GM18517 (cell line): ENCODE results near the gene RNF149.
"Not testable (repeated sequence)": the region's sequence is repeated elsewhere in the genome, so short reads cannot be mapped to it uniquely, and the experiment has no call there.

Experiments used
- ATAC-seq: cut with Tn5 transposase; IDR thresholded peaks from one replicate; pipeline ENCODE4 v1.9.1; 2021; ENCODE audit warnings: mild to moderate bottlenecking, moderate library complexity; ENCODE audit not compliant: unreplicated experiment

The RNF149 gene, protein sequence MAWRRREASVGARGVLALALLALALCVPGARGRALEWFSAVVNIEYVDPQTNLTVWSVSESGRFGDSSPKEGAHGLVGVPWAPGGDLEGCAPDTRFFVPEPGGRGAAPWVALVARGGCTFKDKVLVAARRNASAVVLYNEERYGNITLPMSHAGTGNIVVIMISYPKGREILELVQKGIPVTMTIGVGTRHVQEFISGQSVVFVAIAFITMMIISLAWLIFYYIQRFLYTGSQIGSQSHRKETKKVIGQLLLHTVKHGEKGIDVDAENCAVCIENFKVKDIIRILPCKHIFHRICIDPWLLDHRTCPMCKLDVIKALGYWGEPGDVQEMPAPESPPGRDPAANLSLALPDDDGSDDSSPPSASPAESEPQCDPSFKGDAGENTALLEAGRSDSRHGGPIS

DNA sequence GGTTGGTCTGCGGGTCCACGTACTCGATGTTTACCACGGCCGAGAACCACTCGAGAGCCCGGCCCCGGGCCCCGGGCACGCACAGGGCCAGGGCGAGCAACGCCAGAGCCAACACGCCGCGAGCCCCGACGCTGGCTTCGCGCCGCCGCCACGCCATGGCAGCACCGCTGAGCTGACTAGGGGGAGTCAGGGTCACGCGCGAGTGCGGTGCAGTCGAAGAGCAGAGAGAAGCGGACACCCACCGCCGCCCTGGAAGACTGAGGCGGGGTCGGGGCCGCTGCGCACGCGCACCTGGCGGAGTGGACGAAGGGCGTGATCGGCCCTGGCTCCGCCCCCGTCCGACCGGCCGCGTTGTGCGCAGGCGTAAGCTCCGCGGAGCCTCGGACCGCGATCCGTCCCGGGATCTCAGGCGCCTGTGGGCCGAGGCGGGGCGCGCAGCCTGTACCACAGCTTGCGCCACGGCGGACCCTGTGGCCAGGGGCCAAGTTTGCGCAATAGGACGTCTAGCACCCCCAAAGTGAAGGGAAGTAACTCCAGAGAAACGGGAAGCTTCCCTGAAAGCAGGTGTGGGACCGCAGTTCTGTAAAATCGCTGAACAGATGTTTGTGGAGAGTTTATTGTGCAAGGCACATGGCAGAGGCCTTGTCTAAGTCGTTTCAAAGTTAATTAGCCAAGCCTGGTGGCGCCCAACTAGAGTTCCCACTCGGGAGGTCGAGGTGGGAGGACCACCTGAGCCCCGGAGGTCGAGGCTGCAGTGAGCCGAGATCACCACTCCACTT lies at the start of gene RNF149:
RNF149 (minus strand) TSS at position 270 of the 779 bp plus-strand sequence; CDS start at position 157, 113 bp downstream.
- peak; percentile 49 for ATAC-seq

DNA sequence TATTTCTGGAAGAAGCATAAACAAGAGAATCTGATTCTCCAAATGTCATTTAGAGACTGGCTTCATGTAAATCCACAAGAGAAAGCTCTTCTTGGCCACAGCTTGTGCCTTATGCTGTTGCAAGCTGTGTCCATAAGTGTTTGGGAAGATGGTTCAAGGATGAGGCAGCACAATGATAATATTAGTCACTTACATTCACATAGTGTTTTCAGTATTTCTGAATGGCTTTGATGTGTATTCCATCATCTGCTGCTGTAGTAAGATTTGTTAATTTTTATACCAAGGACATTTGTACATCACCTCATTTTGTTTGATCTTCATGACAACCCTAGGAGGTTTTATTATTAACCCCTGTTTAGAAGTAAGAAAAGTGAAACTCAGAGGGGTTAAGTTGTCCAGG lies 48.9 kb upstream of the RNF149 start:
- ATAC-seq = no peak

DNA sequence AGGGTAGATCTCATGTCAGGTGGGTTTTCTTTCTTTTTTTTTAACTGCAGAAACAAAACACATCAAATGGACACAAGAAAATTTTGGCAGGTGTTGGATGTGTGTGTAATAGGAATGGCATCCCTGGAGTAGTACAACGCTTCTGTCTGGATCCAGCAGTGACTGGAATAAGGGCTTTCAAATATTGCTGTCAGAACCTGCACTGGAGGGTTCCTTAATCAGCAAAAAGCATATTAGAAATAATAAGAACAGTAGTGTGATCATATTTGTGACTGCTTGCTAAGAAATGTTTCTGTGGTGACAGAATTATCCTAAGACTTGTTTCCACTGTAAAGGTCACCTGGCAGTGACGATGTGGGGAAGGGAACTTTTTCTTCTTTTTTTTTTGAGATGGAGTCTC lies 48.0 kb upstream of the RNF149 start:
- no peak for ATAC-seq

DNA sequence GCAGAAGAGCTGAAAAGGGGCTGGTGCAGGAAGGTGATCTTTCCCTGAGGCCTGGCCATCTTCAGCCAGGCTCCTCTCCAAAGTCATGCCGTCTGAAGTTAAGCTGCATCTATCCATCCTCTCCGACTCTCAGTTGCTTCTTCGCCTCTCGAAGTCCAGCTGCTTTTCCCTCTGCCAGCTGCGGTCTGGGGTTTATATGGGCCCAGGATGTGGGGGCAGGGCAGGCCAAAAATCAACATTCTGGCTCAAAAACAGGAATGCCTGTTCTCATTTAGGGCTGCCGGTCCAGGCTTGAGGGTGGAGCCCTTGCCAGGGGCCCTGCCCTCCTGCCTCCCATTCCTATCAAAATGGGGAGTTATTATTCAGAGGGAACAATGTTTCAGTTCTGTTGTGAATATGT lies 47.6 kb upstream of the RNF149 start:
- ATAC-seq = no peak

DNA sequence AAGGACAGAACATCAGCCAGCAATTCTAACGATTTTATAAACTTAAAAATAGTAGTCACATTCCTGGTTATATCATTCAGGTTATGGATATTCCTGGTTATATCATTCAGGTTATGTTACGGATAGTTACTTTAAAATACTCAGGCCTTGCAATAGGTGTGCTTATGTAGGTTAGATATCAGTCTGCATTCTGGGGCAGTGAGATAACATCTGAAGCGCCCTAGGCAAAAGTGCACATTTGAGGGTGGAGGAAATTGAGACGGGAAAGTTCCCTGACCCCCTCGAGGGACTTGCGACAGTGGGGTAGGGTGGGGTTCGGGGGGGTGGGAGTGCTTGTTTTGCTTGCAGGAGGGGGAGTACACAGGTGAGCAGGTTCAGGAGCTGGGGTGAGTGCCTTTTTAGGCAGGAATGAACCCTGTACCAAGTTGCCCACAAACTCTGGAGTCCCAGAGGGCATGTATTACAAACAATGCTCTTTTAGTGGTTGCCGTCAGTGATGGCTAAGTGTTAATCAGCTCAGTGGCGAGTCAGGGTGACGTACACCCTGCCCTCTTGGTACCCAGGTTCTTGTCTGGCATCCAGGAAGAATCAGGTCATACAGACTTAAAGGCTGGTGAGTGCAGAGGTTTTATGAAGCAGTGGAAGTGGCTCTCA lies 47.0 kb upstream of the RNF149 start:
- no peak for ATAC-seq

DNA sequence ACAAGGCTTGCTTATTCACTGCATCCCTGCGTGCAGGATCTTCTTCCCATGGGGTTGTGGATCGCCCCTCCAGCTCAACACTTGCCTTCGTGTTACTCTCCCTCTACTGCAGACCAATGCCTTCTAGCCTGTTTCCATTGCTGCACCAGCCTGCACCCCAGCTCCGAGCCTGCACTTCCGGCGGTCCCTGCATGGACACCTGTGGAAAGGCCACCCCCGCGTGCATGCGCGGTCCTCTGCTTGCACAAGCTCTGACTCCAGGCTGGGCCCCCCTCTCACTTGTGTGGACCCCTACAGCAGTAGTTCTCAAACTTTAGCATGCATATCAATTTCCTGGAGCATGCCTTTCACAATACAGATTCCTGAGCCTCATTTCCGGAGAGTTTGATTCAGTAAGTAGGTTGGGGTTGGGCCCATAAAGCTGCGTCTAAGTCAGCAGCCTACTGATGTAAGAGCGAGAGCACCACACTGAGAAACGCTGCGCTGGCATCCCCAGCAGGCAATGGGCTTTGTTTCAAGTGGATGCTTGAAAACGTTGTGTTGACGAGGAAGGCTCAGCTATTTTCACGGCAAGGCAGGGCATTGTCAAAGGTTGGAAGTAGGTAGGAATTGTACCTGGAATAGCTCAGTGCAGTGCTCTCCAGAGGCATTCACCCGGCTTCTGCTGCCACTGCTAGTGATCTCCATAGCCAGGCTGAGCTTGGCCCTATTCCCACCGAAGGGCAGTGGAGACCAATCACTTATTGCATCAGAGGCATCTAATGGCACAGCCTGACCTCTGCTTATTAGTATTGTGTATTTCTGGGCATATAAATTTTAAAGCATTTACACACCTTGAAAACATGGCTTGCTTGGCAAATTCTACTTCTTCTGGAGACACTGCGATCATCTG lies 46.2 kb upstream of the RNF149 start:
- no peak for ATAC-seq

DNA sequence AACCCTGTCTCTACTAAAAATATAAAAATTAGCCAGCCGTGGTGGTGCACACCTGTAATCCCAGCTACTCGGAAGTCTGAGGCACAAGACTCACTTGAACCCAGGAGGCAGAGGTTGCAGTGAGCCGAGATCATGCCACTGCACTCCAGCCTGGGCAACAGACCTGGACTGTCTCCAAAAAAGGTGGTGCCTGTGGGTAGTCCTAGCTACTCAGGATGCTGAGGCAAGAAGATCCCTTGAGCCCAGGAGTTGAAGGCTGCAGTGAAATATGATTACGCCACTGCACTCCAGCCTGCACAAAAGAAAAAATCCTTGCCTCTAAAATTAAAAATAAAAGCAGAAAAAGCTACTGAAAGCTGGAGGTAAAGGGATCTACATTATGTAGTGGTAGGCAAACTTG lies 44.1 kb upstream of the RNF149 start:
- not testable (repeated sequence) for ATAC-seq

DNA sequence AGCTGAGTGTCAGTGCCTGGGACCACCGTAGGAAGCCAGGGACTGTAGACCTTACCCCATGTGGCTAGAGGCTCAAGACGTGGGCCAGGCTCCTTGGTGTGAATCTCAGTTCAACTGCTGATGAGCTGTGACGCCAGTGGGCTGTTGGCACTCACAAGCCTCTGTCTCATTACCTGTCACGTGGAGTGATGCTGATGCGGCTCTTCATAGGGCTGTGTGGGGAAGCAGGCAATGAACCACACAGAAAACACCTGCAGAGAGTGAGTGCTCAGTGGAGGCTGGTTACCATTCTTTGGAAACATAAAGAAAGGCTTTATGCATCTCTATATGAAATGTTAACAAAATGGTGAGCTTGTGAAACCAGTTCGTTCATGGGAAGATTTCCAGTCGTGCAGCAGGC lies 42.7 kb upstream of the RNF149 start:
- no peak for ATAC-seq

DNA sequence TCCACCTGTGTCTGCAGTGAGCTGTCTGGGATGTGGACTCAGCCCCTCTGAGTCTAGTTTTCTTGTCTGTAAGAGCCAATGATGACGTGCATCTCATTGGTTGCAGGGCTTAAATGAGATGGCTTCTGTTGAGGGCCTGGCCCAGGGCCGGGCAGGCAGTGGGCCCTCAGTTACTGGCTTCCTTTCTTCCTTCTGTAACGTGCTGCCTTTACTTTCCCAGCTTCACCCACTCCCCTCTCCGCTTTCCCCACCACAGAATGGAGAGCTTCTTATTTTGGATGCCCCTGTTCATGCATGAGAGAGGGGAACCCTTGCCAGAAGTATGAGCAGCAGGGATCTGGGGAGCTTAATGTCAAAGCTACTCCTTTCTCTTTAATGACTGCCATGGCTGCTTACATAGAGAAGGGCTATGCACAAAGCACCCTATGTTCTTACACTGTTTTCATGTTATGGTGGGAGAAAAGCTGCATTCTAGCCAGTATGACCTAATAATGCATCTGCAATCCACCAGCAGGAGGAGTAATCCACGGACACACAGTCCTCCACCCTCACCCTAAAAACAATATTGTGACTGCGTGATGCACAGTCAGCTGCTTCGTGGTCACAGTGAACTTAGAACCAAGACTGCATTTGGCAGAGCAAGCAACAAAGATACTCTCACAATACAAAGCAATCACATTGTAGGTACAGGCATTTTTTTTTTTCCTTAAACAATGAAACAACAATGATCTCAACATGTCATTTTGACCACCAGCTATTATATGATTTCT lies 41.6 kb upstream of the RNF149 start:
- no peak for ATAC-seq

DNA sequence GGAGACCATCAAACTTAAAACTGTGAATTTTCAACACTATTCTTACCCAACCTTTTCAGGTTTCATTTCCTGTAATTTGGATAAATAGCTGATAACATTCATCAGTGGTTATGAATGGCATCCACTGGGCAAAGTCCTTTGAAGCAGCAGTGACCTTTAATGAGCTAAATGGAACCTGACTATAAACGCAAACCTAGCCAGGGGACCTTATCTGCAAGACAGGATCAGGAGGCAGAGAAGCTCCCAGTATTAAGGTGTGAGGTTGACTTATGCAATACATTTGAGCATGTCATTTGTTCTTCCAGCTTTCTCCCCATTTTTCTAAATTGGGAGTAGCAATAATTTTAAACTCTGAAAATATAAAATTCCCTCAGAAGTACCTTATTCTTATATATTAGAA lies 40.4 kb upstream of the RNF149 start:
- no peak for ATAC-seq

DNA sequence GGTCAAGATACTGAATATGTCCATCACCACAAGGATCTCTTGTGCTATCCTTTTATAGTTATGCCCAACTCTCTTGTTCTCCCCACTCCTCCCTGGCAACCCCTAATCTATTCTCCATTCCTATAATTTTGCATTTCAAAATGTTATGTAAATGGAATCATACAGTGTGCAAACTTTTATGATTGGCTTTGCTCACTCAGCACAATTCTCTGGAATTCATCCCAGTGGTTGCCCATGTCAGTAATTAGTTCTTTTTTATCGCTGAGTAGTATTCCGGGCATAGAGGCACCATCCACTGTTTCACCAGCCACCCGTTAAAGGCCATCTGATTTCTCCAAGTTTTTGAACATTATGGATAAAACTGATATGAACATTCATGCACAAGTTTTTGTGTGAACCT lies 38.4 kb upstream of the RNF149 start:
- no peak for ATAC-seq

DNA sequence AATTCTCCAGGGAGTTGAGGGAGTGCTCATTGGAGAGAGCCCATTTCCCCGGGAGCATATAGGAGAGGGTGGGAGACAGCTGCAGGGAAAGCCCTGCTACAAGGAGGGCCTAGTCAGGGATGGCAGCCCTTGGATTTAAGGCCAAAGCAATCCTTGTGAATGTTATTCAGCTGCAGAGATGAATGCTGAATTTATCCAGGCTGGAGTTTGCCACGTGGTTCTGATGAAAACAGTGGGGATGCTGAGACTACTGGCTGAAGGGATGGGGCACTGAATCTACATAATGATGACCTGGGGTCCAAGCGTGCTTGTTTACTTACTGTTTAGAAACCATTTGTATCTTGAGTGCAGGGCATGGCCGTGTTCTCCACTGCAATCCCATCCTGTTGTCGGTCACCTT lies 35.6 kb upstream of the RNF149 start:
- ATAC-seq = no peak

DNA sequence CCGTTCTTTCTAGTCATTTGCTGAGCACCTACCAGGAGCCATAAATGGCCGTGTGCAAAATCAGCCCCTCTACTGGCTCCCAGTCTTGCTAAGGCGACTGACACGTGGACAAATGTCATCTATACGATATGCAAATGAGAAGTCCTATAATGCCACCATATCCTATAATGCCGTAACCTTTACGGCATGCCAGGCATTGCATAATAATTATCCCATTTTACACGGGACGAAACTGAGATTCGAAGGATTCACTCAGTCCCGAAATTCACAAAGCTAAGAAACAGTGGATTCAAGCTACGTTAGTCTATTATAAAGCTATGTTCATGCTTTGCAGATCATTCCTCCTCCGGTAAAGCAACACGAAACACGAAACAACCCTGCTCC lies 34.1 kb upstream of the RNF149 start:
- no peak for ATAC-seq

DNA sequence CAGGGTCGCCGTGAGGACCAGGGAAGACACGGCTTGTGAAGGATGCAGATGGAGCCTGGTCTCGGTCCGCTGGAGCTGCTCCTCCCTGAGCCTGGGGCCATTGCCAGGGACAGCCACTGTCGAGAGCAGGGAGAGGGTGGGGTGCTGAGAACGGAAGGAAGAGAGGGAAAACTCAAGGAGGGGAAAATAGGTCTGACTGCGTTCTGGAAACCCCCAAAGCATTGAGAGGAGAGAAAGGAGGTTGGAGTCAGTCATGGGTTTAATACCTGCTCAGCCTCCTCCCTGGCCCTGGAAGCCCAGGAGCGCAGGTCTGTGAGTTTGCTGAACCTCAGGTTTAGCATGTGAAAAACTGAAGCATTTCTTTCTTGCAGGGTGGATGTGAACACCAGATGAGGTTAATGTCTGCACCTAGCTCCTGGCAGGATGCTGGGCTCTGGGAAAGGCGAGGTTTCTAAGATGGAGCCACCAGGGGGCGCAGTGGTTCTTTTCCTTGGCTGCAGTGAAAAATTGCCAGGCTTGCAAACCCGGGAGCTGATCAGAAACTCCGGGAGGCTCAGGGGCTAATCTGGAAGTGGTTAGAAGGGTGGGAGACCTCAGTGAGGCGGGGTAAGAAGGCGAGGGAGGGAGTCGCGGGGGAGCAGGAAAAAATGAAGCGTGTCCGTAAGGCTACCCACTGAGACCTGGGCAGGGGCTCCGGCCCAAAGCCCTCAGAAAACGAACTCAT lies 33.6 kb upstream of the RNF149 start:
- ATAC-seq = no peak

DNA sequence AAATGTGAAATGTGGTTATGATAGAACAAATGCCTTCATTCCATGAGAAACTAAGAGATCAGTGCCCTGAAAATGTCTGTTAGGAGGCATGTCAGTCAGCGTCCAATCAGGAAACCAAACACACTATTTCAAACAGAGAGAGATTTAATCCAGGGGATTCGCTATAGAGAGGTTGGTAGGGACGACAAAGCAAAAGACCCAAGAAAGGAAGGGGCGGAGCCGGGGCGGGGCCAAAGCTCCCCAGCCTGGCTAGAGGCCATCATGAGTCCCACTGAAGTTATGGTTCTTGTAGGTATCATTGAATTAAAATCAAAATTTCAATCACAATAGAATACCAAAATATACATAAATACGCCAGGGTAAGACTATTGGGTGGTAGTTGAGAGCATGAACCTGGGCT lies 32.9 kb upstream of the RNF149 start:
- no peak for ATAC-seq

DNA sequence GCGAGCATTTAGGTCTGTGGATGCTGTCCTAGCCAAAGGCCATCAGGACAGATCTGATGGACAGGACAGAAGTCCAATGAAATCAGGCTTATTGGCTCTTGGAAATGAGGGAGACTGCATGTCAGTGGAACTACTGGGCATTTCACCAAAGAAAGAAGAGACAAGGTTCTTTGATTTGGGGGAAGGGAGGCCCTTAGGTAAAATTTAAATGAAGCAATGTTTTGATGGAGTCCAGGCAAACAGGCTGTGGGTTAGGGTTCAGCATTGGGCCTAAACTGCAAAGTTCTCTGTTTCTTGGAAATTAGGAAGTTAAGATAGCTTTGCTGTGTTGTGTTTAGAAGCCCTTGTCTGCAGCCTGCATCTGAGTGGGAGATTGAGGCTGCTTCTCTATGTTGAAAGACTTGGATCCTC lies 31.6 kb upstream of the RNF149 start:
- ATAC-seq = no peak

DNA sequence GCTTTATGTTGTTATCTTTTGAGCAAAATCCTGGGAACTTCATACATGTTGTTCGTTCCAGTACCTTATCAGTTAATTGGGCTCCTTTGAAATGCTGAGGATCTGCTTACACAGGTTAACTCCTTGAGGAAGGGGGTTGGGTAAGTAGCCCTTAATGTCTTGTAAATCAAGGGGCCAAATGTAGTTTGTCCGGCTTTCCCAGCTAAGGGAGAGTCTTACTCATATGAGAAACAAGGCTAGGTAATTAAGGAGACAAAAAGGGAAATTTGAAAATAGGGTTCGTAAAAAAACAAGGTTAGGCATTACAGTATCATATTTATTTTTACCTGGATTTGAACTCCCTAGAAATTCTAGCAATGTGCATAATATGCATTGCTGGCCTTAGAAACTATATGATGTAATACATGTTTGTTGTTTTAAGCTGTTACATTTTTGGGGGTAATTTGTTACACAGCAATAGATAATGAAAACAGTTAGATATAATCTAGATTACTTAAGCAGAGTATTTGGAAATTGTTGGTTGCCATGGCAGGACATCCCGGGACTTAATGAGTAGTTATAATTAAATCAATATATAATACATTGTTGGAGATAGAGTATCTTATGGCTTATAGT lies 30.9 kb upstream of the RNF149 start:
- no peak for ATAC-seq

DNA sequence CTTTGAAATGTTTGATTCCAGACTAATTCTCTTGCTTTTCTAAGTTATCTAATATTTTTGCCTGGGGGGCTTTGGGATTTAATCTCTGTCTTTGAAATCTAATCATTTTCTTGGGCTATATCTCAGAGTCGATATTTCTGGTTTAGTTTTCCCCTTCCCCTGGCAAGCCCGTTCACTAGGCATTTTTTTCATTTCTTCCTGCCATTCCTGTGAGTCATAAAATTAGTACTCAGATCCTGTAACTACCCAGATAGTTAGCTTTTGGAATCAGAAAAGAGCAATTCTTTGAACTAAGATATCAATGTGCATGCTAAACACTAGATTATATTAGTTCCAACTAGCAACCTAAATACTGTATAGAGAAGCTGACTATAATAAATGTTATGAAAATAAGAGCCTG lies 29.4 kb upstream of the RNF149 start:
- no peak for ATAC-seq
